Measurements from ENCODE around the gene PRDX5. TPM values are rescaled to one million over a fixed set of nuclear protein-coding genes. Genes with fewer than 3 reads are reported as not detected.

Gene PRDX5
- total RNA-seq, 6 experiments from 2014 or later, result 84.0 to 172 (median 89.3) TPM

DNA sequence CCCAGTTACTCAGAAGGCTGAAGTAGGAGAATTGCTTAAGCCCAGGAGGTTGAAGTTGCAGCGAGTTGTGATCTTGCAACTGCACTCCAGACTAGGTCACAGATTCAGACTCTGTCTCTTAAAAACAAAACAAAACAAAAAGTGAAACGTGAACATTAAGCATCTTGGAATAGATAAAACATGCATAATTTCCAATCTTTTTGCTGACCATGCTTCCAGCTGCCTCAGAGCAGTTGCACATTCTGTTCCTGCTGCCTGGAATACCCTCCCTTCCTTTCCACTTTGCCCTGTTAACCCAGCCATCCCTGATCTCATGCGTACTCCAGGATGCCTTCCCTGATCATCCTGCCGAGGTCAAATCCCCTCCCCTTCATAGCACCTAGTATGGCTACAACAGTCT lies 21.4 kb downstream of the PRDX5 start:
- no peak overlapping the region for H3K27ac ChIP-seq
- 51% methylated on average over 4 of the region's 4 CpGs for WGBS (ENCODE audit: insufficient coverage, low coverage, low lambda C conversion rate, missing lambda C conversion rate)
- H3K27me3 ChIP-seq, result no peaks in the 10 kb centered on the region
- TF ChIP-seq, protein P1, sequence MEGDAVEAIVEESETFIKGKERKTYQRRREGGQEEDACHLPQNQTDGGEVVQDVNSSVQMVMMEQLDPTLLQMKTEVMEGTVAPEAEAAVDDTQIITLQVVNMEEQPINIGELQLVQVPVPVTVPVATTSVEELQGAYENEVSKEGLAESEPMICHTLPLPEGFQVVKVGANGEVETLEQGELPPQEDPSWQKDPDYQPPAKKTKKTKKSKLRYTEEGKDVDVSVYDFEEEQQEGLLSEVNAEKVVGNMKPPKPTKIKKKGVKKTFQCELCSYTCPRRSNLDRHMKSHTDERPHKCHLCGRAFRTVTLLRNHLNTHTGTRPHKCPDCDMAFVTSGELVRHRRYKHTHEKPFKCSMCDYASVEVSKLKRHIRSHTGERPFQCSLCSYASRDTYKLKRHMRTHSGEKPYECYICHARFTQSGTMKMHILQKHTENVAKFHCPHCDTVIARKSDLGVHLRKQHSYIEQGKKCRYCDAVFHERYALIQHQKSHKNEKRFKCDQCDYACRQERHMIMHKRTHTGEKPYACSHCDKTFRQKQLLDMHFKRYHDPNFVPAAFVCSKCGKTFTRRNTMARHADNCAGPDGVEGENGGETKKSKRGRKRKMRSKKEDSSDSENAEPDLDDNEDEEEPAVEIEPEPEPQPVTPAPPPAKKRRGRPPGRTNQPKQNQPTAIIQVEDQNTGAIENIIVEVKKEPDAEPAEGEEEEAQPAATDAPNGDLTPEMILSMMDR (IDR thresholded peaks at IDR 0.05), result no peak
- DNase-seq, result no peak
- H3K4me1 ChIP-seq, result peaks cover 0 to 11% (median 2%) of the 10 kb centered on the region in 4 donors
- no peaks in the 10 kb centered on the region for H3K9me3 ChIP-seq
- H3K4me3 ChIP-seq, result no peak overlapping the region
- intact Hi-C loops (cut with DNase I), result no loop called here
- no peak for ATAC-seq
- no peaks in the 10 kb centered on the region for H3K36me3 ChIP-seq

DNA sequence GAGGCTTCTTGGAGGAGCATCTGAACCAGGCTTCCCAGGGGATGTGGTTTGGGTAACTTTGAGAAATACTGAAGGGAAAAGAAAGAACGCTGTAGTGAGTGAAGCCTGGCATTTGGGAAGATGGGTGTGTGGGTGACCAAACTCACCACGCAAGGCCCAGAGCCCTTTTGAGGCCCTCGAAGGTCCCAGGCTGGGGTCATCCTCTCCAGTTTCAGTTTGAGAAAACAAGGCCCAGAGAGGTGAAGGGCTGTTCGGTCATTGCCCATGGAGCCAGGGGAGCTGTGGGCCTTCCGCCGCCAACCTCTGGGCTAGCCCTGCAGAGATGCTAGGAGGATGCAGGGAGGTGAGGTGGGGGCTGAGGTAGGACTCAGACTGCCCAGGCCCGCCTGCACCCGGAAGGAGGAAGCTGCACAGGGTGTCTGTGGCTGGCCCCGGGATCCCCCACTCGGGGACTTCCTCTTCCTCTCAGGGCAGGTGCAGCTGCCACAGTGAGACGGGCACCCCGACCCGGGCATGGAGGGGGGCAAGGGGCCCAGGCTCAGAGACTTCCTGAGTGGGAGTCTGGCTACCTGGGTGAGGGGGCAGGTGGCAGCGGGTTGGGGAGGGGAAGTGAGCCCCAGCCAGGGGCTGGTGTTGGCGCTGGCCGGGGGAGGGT lies 22.0 kb downstream of the PRDX5 start, which contains the start of gene CCDC88B:
CCDC88B (plus strand) TSS at position 451 of the 655 bp plus-strand sequence; CDS start at position 514, 63 bp downstream.
- Histone ChIP-seq H3K27me3 (no peaks in the 10 kb centered on the region), H3K9me3 (no peaks in the 10 kb centered on the region), H3K27ac (peak within 1 kb of the TSS in 1 of 3 donors; percentile 33), H3K36me3 (no peaks in the 10 kb centered on the region), H3K4me3 (no peak within 1 kb of the TSS), H3K4me1 (peaks cover 0 to 11% (median 2%) of the 10 kb centered on the region in 4 donors)
- DNase-seq (peak; percentile 68 to 83 (median 70)), ATAC-seq (peak; percentile 30 to 58 (median 35))
- intact Hi-C loops (cut with DNase I), result no loop called here
- TF ChIP-seq, protein P1 (IDR thresholded peaks at IDR 0.05), result no peak
- TF ChIP-seq POLR2A (IDR thresholded peaks at IDR 0.05), result no peak
- 35% methylated on average over 5 of the region's 16 CpGs for WGBS (ENCODE audit: insufficient coverage, low coverage, low lambda C conversion rate, missing lambda C conversion rate)

DNA sequence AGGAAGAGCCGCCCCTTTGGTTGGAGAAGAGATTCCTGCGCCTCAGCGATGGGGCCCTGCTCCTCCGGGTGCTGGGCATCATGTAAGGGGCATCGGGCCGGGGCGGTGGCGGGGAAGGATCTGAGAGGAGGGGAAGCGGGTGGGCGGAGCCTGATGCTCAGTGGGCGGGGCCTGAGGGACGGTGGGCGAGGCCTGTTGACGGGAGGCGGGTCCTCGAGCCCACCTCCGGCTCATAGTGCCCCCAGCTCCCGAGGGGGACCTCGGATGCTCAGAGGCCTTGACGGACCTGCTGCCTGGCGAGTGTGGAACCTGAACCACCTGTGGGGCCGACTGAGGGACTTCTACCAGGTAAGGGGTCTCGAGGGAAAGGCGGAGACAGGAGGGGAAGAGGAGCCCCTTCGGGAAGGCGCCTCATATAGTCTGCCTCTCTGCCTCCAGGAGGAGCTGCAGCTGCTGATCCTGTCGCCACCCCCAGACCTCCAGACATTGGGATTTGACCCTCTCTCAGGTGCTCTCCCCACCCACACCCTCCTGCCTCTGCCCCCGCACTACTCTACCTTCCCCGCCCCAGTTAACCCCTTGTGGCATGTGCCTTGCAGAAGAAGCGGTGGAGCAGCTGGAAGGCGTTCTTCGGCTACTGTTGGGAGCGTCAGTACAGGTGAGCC lies 22.9 kb downstream of the PRDX5 start:
- H3K4me3 ChIP-seq, result no peak overlapping the region
- no peaks in the 10 kb centered on the region for H3K36me3 ChIP-seq
- H3K27ac ChIP-seq, result peak overlapping the region in 1 of 3 donors; percentile 33
- ATAC-seq (peak in 3 of 4 donors; percentile 5 to 14 (median 6)), DNase-seq (peak; percentile 68 to 80 (median 70))
- no peaks in the 10 kb centered on the region for H3K9me3 ChIP-seq
- H3K4me1 ChIP-seq, result peaks cover 0 to 11% (median 2%) of the 10 kb centered on the region in 4 donors
- H3K27me3 ChIP-seq, result no peaks in the 10 kb centered on the region
- intact Hi-C loops (cut with DNase I), result no loop called here
- TF ChIP-seq POLR2A (IDR thresholded peaks at IDR 0.05), result no peak
- TF ChIP-seq, protein P1 (IDR thresholded peaks at IDR 0.05), result no peak
- 49% methylated on average over 15 of the region's 33 CpGs for WGBS (ENCODE audit: insufficient coverage, low coverage, low lambda C conversion rate, missing lambda C conversion rate)

DNA sequence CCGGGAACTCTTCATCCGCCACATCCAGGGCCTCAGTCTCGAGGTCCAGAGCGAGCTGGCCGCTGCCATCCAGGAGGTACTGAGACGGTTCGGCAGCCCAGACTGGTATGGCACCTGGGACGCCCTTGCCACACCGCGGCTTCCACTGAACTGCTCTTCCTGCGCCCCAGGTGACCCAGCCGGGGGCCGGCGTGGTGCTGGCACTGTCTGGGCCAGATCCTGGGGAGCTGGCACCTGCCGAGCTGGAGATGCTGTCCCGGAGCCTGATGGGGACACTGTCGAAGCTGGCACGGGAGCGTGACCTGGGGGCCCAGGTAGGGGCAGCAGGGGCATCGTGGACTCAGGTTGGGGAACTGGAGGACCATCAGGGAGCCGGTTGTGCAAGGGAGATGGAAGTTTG lies 23.5 kb downstream of the PRDX5 start:
- 60% methylated on average over 1 of the region's 21 CpGs for WGBS (ENCODE audit: insufficient coverage, low coverage, low lambda C conversion rate, missing lambda C conversion rate)
- Histone ChIP-seq H3K27me3 (no peaks in the 10 kb centered on the region), H3K9me3 (no peaks in the 10 kb centered on the region), H3K36me3 (no peaks in the 10 kb centered on the region), H3K4me1 (peaks cover 0 to 11% (median 2%) of the 10 kb centered on the region in 4 donors), H3K4me3 (no peak overlapping the region), H3K27ac (no peak overlapping the region)
- intact Hi-C loops (cut with DNase I), result no loop called here
- TF ChIP-seq, protein P1 (IDR thresholded peaks at IDR 0.05), result no peak
- TF ChIP-seq POLR2A (IDR thresholded peaks at IDR 0.05), result no peak
- ATAC-seq (no peak), DNase-seq (peak in 1 of 3 donors; percentile 57)

All from right lobe of liver (tissue), 6 donors.